ENCODE measurements around the gene NPS.

GRCh38 chr10:127579640-127580039, 30.5 kb downstream of the NPS start:
- TF ChIP-seq CTCF (IDR thresholded peaks at IDR 0.05) = no peak
- TF ChIP-seq, protein P1, sequence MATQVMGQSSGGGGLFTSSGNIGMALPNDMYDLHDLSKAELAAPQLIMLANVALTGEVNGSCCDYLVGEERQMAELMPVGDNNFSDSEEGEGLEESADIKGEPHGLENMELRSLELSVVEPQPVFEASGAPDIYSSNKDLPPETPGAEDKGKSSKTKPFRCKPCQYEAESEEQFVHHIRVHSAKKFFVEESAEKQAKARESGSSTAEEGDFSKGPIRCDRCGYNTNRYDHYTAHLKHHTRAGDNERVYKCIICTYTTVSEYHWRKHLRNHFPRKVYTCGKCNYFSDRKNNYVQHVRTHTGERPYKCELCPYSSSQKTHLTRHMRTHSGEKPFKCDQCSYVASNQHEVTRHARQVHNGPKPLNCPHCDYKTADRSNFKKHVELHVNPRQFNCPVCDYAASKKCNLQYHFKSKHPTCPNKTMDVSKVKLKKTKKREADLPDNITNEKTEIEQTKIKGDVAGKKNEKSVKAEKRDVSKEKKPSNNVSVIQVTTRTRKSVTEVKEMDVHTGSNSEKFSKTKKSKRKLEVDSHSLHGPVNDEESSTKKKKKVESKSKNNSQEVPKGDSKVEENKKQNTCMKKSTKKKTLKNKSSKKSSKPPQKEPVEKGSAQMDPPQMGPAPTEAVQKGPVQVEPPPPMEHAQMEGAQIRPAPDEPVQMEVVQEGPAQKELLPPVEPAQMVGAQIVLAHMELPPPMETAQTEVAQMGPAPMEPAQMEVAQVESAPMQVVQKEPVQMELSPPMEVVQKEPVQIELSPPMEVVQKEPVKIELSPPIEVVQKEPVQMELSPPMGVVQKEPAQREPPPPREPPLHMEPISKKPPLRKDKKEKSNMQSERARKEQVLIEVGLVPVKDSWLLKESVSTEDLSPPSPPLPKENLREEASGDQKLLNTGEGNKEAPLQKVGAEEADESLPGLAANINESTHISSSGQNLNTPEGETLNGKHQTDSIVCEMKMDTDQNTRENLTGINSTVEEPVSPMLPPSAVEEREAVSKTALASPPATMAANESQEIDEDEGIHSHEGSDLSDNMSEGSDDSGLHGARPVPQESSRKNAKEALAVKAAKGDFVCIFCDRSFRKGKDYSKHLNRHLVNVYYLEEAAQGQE (IDR thresholded peaks at IDR 0.05; ENCODE audit: insufficient read depth in 1 of 2, low read depth in 2 of 2, low read length in 1 of 2) = no peak
